ENCODE data around the gene SLC6A18. TPM values are rescaled to one million over a fixed set of nuclear protein-coding genes. Genes with fewer than 3 reads are reported as not detected.
A peak's percentile ranks its signal among the peaks of the same experiment; 100 is the strongest.

Gene SLC6A18
- total and polyA plus RNA-seq, 2 of the 4 experiments (the other 2 are of a cell fraction) = not detected

GRCh38 chr5:1279443-1280151, 54.4 kb downstream of the SLC6A18 start:
- Histone ChIP-seq H2AK5ac (ENCODE audit: low read depth, low read length) (no peak overlapping the region), H3K4me2 (ENCODE audit: low read depth, low read length) (no peak overlapping the region), H4K5ac (ENCODE audit: low read depth, low read length) (no peak overlapping the region), H2BK15ac (ENCODE audit: low read depth, low read length) (no peak overlapping the region), H3K18ac (ENCODE audit: low read depth, low read length) (no peak overlapping the region), H2BK120ac (ENCODE audit: low read depth, low read length) (no peak overlapping the region), H3K14ac (replicated peaks; ENCODE audit: low read depth, low read length) (no peak overlapping the region), H4K8ac (ENCODE audit: low read depth in 2 of 2, low read length in 2 of 2) (no peak overlapping the region), H4K20me1 (ENCODE audit: insufficient read depth, low read length) (no peaks in the 10 kb centered on the region), H3K79me1 (ENCODE audit: low read depth in 1 of 2, low read length in 2 of 2) (no peaks in the 10 kb centered on the region), H3K56ac (ENCODE audit: extremely low read depth, insufficient read depth, low read length) (no peak overlapping the region), H4K91ac (ENCODE audit: insufficient read depth, low read depth, low read length) (no peak overlapping the region), H2BK5ac (ENCODE audit: low read depth, low read length, poor library complexity, severe bottlenecking) (no peak overlapping the region), H3K4ac (ENCODE audit: low read depth, low read length) (no peak overlapping the region), H3K4me3 (ENCODE audit: insufficient read depth, low read depth, low read length) (no peak overlapping the region), H3K4me1 (ENCODE audit: control insufficient read depth, insufficient read depth, low read length) (no peaks in the 10 kb centered on the region), H3K9me3 (ENCODE audit: control insufficient read depth, insufficient read depth, low read length) (peaks cover 23% of the 10 kb centered on the region), H3K27ac (ENCODE audit: insufficient read depth, low read length) (no peak overlapping the region), H3K9ac (ENCODE audit: low read depth, low read length) (no peak overlapping the region), H3K23ac (ENCODE audit: low read depth, low read length) (no peak overlapping the region), H2BK20ac (ENCODE audit: low read depth, low read length) (no peak overlapping the region), H3K27me3 (ENCODE audit: control insufficient read depth, insufficient read depth, low read length) (no peaks in the 10 kb centered on the region), H2AFZ (replicated peaks; ENCODE audit: low read length, poor library complexity) (no peak overlapping the region), H3K9me1 (ENCODE audit: insufficient read depth, low read length) (no peaks in the 10 kb centered on the region), H3K36me3 (ENCODE audit: control insufficient read depth, insufficient read depth, low read length) (no peaks in the 10 kb centered on the region), H2AK9ac (replicated peaks; ENCODE audit: low read depth, low read length, poor library complexity) (peak overlapping the region; percentile 16)
- intact Hi-C loops (cut with micrococcal nuclease) = no loop called here
- ChIA-PET POLR2A (ENCODE audit: unreplicated experiment) (no interaction called here), CTCF (no interaction called here)
- DNase-seq (no peak), ATAC-seq (ENCODE audit: low read depth) (no peak)
- dilution Hi-C loops (cut with HindIII; ENCODE audit: low sequenced_read_pairs, unreplicated experiment) = no loop called here
- TF ChIP-seq POLR2A (IDR thresholded peaks at IDR 0.05; ENCODE audit: low read depth, low read length) (no peak), ELK1 (IDR thresholded peaks at IDR 0.05; ENCODE audit: borderline replicate concordance, low read depth, low read length) (no peak), NFE2L2 (IDR thresholded peaks at IDR 0.05; ENCODE audit: low read depth, low read length) (no peak), RFX5 (IDR thresholded peaks at IDR 0.05; ENCODE audit: low read depth, low read length) (no peak), USF2 (IDR thresholded peaks at IDR 0.05; ENCODE audit: low read depth, low read length) (no peak), MXI1 (IDR thresholded peaks at IDR 0.05; ENCODE audit: borderline replicate concordance, low read depth, low read length) (no peak), SMC3 (IDR thresholded peaks at IDR 0.05; ENCODE audit: low read depth, low read length) (no peak), MAZ (IDR thresholded peaks at IDR 0.05; ENCODE audit: borderline replicate concordance, low read depth, low read length) (no peak), RCOR1 (IDR thresholded peaks at IDR 0.05; ENCODE audit: insufficient replicate concordance, low read length) (no peak), CTCF (conservative IDR thresholded peaks at IDR 0.05; ENCODE audit: low read depth, low read length) (no peak)
- WGBS, 2 experiments (ENCODE audit: extremely low coverage in 2 of 2, insufficient read length in 1 of 2) = 82% methylated on average over 16 of the region's 34 CpGs; no CpG with 5 or more reads in 1 of the 2 experiments
- no TSS peak for BruUV-seq (replicated peaks)
- in situ Hi-C loops (cut with MboI; ENCODE audit: low sequenced_read_pairs) = no loop called here
